T-cell (primary cell): Measurements from ENCODE around the gene BUD23. TPM values are rescaled to one million over a fixed set of nuclear protein-coding genes. Genes with fewer than 3 reads are reported as not detected.

ENCODE experiments used
- ATAC-seq, 4 experiments: fragments of 200-7000 bp in 3 of 4; fragments of 150-1000 bp in 1 of 4; cut with Tn5 transposase; replicated peaks in 1 of 4; 1 replicate in 3 of 4; 2 replicates in 1 of 4; pipeline ENCODE4 v1.10.0; 2021; ENCODE audit warnings: moderate library complexity in 3 of 4, mild to moderate bottlenecking in 2 of 4, moderate number of reproducible peaks in 1 of 4
- CTCF ChIA-PET, 2 donors: fragments of 300-600 bp; sonication (Branson Sonifier 250); formaldehyde crosslinking; loops; one replicate each; lab custom pipeline; 2022; ENCODE audit warnings: antibody characterized with exemption in 2 of 2; lab: Charles Lee
- POLR2A ChIA-PET, 2 donors: fragments of 300-600 bp; sonication (Branson Sonifier 250); formaldehyde crosslinking; loops; one replicate each; lab custom pipeline; 2022; ENCODE audit warnings: antibody characterized with exemption in 2 of 2; lab: Charles Lee
- DNase-seq, 35 experiments: peaks; one replicate each; pipeline versions ENCODE4 v3.0.0 to v3.0.0-alpha.2; 2013 to 2023
- H3K27ac ChIP-seq: one replicate; pipeline ENCODE4 v1.5.1; 2013; ENCODE audit warnings: low read length
- H3K27me3 ChIP-seq, 2 experiments: replicated peaks in 1 of 2; 1 replicate in 1 of 2; 2 replicates in 1 of 2; pipeline versions ENCODE4 v1.6.1 to v1.7.0; 2013; ENCODE audit warnings: low read length in 1 of 2, mixed read lengths in 1 of 2; ENCODE audit not compliant: control insufficient read depth in 2 of 2, insufficient read depth in 2 of 2; ENCODE audit errors: extremely low read depth in 1 of 2
- H3K36me3 ChIP-seq, 2 donors: 1 replicate in 1 of 2; 2 replicates in 1 of 2; pipeline versions ENCODE4 v1.6.1 to v1.7.0; 2013; ENCODE audit warnings: low read length in 1 of 2; ENCODE audit not compliant: control insufficient read depth in 2 of 2, insufficient read depth in 1 of 2; ENCODE audit errors: extremely low read depth in 1 of 2
- H3K4me1 ChIP-seq, 2 experiments: 1 replicate in 1 of 2; 2 replicates in 1 of 2; pipeline versions ENCODE4 v1.6.1 to v1.7.0; 2013; ENCODE audit warnings: low read length in 2 of 2, mixed read lengths in 1 of 2; ENCODE audit not compliant: insufficient read depth in 2 of 2, control insufficient read depth in 1 of 2; ENCODE audit errors: extremely low read depth in 1 of 2
- H3K4me3 ChIP-seq, 2 donors: 1 replicate in 1 of 2; 2 replicates in 1 of 2; pipeline versions ENCODE4 v1.5.1 to v1.7.0; 2013; ENCODE audit warnings: mild to moderate bottlenecking in 2 of 2, low read length in 1 of 2, moderate library complexity in 1 of 2; ENCODE audit not compliant: control insufficient read depth in 1 of 2; ENCODE audit errors: extremely low read depth in 1 of 2
- H3K9me3 ChIP-seq: 2 replicates; pipeline ENCODE4 v1.7.0; 2013
- H3K27ac Mint-ChIP-seq, 2 donors: one replicate each; pipeline ENCODE4 v1.8.0; 2020 to 2021; ENCODE audit warnings: mild to moderate bottlenecking in 2 of 2, mixed read lengths in 2 of 2
- H3K27me3 Mint-ChIP-seq, 2 donors: one replicate each; pipeline ENCODE4 v1.8.0; 2021 to 2022; ENCODE audit warnings: mixed read lengths in 2 of 2
- H3K36me3 Mint-ChIP-seq: one replicate; pipeline ENCODE4 v1.8.0; 2021; ENCODE audit warnings: mixed read lengths
- H3K4me1 Mint-ChIP-seq, 3 donors: one replicate each; pipeline ENCODE4 v1.8.0; 2020 to 2022; ENCODE audit warnings: mixed read lengths in 3 of 3, mild to moderate bottlenecking in 1 of 3
- H3K4me3 Mint-ChIP-seq, 3 donors: one replicate each; pipeline ENCODE4 v1.8.0; 2020 to 2022; ENCODE audit warnings: mild to moderate bottlenecking in 3 of 3, mixed read lengths in 3 of 3, moderate library complexity in 3 of 3
- H3K9me3 Mint-ChIP-seq, 3 donors: one replicate each; pipeline ENCODE4 v1.8.0; 2020 to 2022; ENCODE audit warnings: mixed read lengths in 3 of 3
- WGBS: methylation state at CpG from one replicate; pipeline ENCODE4 v1.1.5; 2013; ENCODE audit warnings: missing lambda C conversion rate; ENCODE audit not compliant: insufficient coverage; 5-methylcytosine and 5-hydroxymethylcytosine counted together
- total RNA-seq, 35 experiments: library from RNA in 6 of 35; stranded (reverse) in 6 of 35; fragments of 120-200 nt in 1 of 35; gene quantifications; one replicate each; pipeline versions ENCODE4 v1.2.1 to v1.2.4 and lab custom pipeline; 2013 to 2026

Gene BUD23
- total RNA-seq, 5 donors from 2014 or later (not counting 1 experiment from before 2014, with no cell fraction given) = 66.9 to 90.0 (median 71.2) TPM

DNA sequence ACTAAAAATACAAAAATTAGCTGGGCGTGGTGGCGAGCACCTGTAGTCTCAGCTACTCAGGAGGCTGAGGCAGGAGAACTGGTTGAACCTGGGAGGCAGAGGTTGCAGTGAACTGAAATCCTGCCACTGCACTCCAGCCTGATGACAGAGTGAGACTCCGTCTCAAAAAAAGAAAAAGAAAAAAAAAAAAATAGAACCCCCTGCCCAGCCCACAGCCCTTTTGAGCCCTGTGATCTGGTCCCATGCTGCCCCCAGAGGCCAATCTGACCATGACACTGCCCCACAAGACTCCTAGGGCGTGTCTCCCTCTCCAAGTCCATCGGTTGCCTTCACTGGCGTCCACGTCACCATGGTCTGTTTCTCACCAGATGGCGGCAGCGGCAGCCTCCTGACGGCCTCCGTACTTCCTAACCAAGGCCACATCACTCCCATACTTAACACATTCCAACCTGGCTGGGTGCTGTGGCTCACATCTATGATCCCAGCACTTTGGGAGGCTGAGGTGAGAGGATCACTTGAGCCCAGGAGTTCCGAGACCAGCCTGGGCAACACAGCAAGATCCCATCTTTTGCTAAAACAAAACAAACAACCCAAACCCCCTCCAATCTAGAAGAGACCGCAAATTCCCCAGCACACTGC lies 18.1 kb downstream of the BUD23 start:
- H3K27me3 Mint-ChIP-seq = no peaks in the 10 kb centered on the region
- peak in 2 of 4 experiments; percentile 27 for ATAC-seq
- peak in 5 of 35 experiments; percentile 17 to 43 (median 33) for DNase-seq
- H3K36me3 ChIP-seq = peaks cover 7 to 27% of the 10 kb centered on the region in 2 donors
- H3K36me3 Mint-ChIP-seq = peaks cover 31% of the 10 kb centered on the region
- no peak overlapping the region for H3K4me3 Mint-ChIP-seq
- no peaks in the 10 kb centered on the region for H3K9me3 Mint-ChIP-seq
- no peaks in the 10 kb centered on the region for H3K9me3 ChIP-seq
- WGBS = 87% methylated on average over 4 of the region's 13 CpGs
- ChIA-PET CTCF (interaction anchor here in 1 of 2 donors (0.5 to 1.9 kb wide), 5 partner anchors 16 to 144 kb away, joined by 3 to 5 read pairs (median 4); partner anchors contain the start of gene BCL7B), POLR2A (interaction anchor here in 1 of 2 donors (0.7 to 1.1 kb wide), 2 partner anchors 10 to 178 kb away, joined by 4 read pairs; no protein-coding TSS in a partner anchor)
- H3K27ac ChIP-seq = no peak overlapping the region
- H3K4me3 ChIP-seq = no peak overlapping the region
- peaks cover 0 to 10% of the 10 kb centered on the region in 2 experiments for H3K4me1 ChIP-seq
- peak overlapping the region in 1 of 2 donors; percentile 43 for H3K27ac Mint-ChIP-seq
- peaks cover 3 to 4% (median 3%) of the 10 kb centered on the region in 3 donors for H3K4me1 Mint-ChIP-seq
- no peaks in the 10 kb centered on the region for H3K27me3 ChIP-seq

DNA sequence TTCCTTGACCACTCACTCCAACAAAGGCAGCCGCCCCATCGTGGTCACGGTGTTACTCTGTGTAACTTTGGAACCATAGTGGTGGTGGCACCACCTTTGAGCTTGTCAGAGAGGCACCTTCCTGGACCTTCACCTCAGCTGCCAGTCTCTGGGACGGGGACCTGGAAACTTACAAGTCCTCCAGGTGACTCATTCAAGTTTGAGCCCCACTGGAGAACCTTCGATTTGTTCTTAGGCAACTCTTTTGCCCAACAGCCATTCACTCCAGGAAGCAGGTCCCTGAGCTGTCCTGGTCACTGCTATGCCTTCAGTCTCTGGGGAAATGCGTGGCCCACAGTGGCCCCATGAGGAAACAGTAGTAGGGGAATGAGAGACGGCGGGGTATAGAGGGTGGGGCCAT lies 18.8 kb downstream of the BUD23 start:
- peak overlapping the region in 1 of 3 donors; percentile 22 for H3K4me3 Mint-ChIP-seq
- ChIA-PET POLR2A (interaction anchor here in 1 of 2 donors (0.6 kb wide), 1 partner anchor 13 kb away, joined by 6 read pairs; no protein-coding TSS in a partner anchor), CTCF (interaction anchor here (0.6 to 1.9 kb wide), 4 partner anchors 16 to 80 kb away, joined by 3 to 11 read pairs (median 4); no protein-coding TSS in a partner anchor)
- WGBS = 80% methylated on average over 6 of the region's 8 CpGs
- Histone ChIP-seq H3K4me1 (peaks cover 0 to 16% of the 10 kb centered on the region in 2 experiments), H3K36me3 (peaks cover 7 to 20% of the 10 kb centered on the region in 2 donors), H3K9me3 (no peaks in the 10 kb centered on the region), H3K27me3 (no peaks in the 10 kb centered on the region), H3K4me3 (no peak overlapping the region), H3K27ac (no peak overlapping the region)
- no peak overlapping the region for H3K27ac Mint-ChIP-seq
- ATAC-seq = no peak
- peaks cover 3 to 11% (median 10%) of the 10 kb centered on the region in 3 donors for H3K4me1 Mint-ChIP-seq
- H3K27me3 Mint-ChIP-seq = no peaks in the 10 kb centered on the region
- no peak for DNase-seq
- H3K9me3 Mint-ChIP-seq = no peaks in the 10 kb centered on the region
- peaks cover 25% of the 10 kb centered on the region for H3K36me3 Mint-ChIP-seq

DNA sequence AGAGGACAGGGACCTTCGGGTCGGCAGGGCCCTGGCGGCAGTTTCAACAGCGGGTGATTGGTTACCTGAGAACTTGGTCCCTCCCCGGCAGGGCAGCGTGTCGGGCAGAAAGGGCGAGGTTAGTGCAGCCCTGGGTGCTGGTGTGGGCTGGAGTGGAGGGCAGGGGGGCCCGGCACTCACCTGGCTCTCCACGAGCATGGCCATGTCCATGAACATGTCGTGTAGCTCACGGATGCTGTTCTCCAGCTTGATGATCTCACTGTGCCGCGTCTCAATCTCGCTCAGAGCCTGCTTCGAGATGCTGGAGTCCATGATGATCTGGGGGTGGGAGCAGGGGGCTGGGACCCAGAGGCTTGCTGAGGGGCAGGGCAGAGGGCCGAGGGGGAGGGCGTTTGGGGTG lies 19.3 kb downstream of the BUD23 start:
- H3K36me3 ChIP-seq = peaks cover 7 to 15% of the 10 kb centered on the region in 2 donors
- H3K27me3 Mint-ChIP-seq = no peaks in the 10 kb centered on the region
- no peak overlapping the region for H3K27ac ChIP-seq
- no peak overlapping the region for H3K27ac Mint-ChIP-seq
- peaks cover 3 to 14% (median 13%) of the 10 kb centered on the region in 3 donors for H3K4me1 Mint-ChIP-seq
- ATAC-seq (no peak), DNase-seq (no peak)
- peaks cover 0 to 19% of the 10 kb centered on the region in 2 experiments for H3K4me1 ChIP-seq
- no peaks in the 10 kb centered on the region for H3K9me3 ChIP-seq
- 90% methylated on average over 18 of the region's 18 CpGs for WGBS
- POLR2A ChIA-PET = interaction anchor here in 1 of 2 donors (0.6 kb wide), 1 partner anchor 13 kb away, joined by 6 read pairs; no protein-coding TSS in a partner anchor
- peak overlapping the region in 1 of 3 donors; percentile 22 for H3K4me3 Mint-ChIP-seq
- no peak overlapping the region for H3K4me3 ChIP-seq
- peaks cover 20% of the 10 kb centered on the region for H3K36me3 Mint-ChIP-seq
- CTCF ChIA-PET = interaction anchor here (0.6 kb wide), 2 partner anchors 16 to 37 kb away, joined by 3 to 11 read pairs; no protein-coding TSS in a partner anchor
- no peaks in the 10 kb centered on the region for H3K27me3 ChIP-seq
- no peaks in the 10 kb centered on the region for H3K9me3 Mint-ChIP-seq

DNA sequence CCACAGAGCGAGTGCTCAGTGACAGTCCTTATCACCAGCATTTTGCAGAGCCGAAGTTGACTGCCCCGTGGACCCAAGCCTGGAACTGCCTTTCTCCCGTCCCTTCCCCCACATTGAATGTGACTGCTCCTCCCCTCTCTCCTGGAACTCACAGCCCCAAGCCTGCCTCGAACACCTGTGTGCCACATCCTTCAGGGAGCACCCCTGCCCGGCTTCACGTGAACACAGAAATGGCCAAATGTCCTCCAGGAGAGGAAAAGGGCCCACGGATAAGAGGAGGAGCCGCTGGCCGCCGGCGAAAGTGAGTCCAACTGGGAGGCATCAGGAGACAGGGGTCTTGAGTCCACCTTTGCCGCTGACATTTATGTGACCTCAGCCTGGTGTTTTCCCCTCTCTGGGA lies 19.8 kb downstream of the BUD23 start:
- DNase-seq = no peak
- Histone ChIP-seq H3K27me3 (no peaks in the 10 kb centered on the region), H3K27ac (no peak overlapping the region), H3K9me3 (no peaks in the 10 kb centered on the region), H3K4me3 (no peak overlapping the region), H3K4me1 (peaks cover 0 to 19% of the 10 kb centered on the region in 2 experiments), H3K36me3 (peaks cover 7 to 10% of the 10 kb centered on the region in 2 donors)
- peaks cover 3 to 14% (median 13%) of the 10 kb centered on the region in 3 donors for H3K4me1 Mint-ChIP-seq
- WGBS = 73% methylated on average over 11 of the region's 13 CpGs
- ATAC-seq = no peak
- POLR2A ChIA-PET = no interaction called here
- peaks cover 20% of the 10 kb centered on the region for H3K36me3 Mint-ChIP-seq
- CTCF ChIA-PET = no interaction called here
- no peaks in the 10 kb centered on the region for H3K9me3 Mint-ChIP-seq
- no peaks in the 10 kb centered on the region for H3K27me3 Mint-ChIP-seq
- H3K27ac Mint-ChIP-seq = no peak overlapping the region
- H3K4me3 Mint-ChIP-seq = peak overlapping the region in 1 of 3 donors; percentile 34

DNA sequence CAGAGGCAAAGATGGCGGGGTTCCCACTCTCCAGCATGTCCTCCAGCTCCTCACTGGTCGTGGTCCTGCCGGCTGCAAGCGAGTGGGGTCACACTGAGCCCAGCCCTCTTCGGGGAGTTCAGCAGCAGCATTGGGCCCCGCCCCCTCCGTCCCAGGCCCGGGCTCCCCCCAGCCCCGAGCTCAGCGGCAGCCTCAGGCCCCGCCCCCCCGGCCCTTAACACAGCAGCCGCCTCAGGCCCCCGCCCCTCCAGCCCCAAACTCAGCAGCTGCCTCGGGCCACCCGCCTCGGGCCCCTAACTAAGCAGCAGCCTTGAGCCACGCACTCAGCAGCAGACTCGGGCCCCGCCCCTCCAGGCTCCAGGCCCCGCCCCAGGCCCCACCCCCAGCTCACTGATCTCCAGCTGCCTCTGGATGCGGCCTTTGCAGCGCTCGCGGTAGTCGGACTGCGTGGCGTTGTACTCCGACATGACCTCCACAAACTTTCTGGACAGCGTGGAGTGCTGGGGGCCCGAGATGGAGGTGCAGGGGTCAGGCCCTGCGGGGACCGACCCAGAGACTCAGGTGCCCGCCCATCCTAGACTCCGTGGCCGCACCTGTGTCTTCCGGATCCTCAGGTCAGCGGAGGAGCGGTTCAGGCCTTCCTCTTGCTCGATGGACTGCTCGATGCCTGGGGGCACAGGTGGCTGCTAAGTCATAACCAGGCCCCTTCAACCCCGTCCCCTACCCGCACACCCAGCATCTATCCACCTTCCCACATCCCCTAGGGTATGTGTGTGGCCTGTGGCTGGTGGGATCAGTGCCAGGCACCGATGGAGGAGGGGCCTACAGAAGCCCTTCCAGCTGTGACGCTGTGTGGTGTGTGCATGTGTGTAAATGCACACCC lies 20.6 kb downstream of the BUD23 start:
- Histone ChIP-seq H3K4me1 (peaks cover 0 to 19% of the 10 kb centered on the region in 2 experiments), H3K4me3 (no peak overlapping the region), H3K27me3 (no peaks in the 10 kb centered on the region), H3K9me3 (no peaks in the 10 kb centered on the region), H3K27ac (no peak overlapping the region), H3K36me3 (peaks cover 2 to 6% of the 10 kb centered on the region in 2 donors)
- no peaks in the 10 kb centered on the region for H3K9me3 Mint-ChIP-seq
- POLR2A ChIA-PET = no interaction called here
- CTCF ChIA-PET = interaction anchor here in 1 of 2 donors (0.7 kb wide), 1 partner anchor 70 kb away, joined by 3 read pairs; no protein-coding TSS in a partner anchor
- peak in 20 of 35 experiments; percentile 21 to 64 (median 40) for DNase-seq
- no peak overlapping the region for H3K27ac Mint-ChIP-seq
- WGBS = 39% methylated on average over 32 of the region's 45 CpGs
- H3K27me3 Mint-ChIP-seq = no peaks in the 10 kb centered on the region
- H3K36me3 Mint-ChIP-seq = peaks cover 12% of the 10 kb centered on the region
- H3K4me3 Mint-ChIP-seq = peak overlapping the region in 1 of 3 donors; percentile 34
- peak; percentile 54 to 78 (median 60) for ATAC-seq
- H3K4me1 Mint-ChIP-seq = peaks cover 3 to 14% (median 13%) of the 10 kb centered on the region in 3 donors
